Spleen (tissue), 11 donors: ENCODE results near the gene PCCB. TPM values are rescaled to one million over a fixed set of nuclear protein-coding genes. Genes with fewer than 3 reads are reported as not detected.
"Not testable (repeated sequence)": the region's sequence is repeated elsewhere in the genome, so short reads cannot be mapped to it uniquely, and the experiment has no call there.

ENCODE experiments used
- DNase-seq: peaks from one replicate; pipeline ENCODE4 v3.0.0-alpha.2; 2020
- H3K27ac ChIP-seq, 8 donors: fragments of 200-600 bp; sonication (generic) in 7 of 8; 1 replicate in 4 of 8; 2 replicates in 4 of 8; pipeline versions ENCODE4 v1.5.0 to v1.8.0; 2016 to 2021; ENCODE audit warnings: inconsistent platforms in 4 of 8, mild to moderate bottlenecking in 4 of 8, moderate library complexity in 1 of 8
- H3K27me3 ChIP-seq, 7 donors: fragments of 200-600 bp; sonication (generic) in 6 of 7; replicated peaks in 1 of 7; 1 replicate in 4 of 7; 2 replicates in 3 of 7; pipeline versions ENCODE4 v1.5.0 to v1.8.0; 2016 to 2021; ENCODE audit warnings: inconsistent platforms in 3 of 7, mild to moderate bottlenecking in 1 of 7
- H3K36me3 ChIP-seq, 6 donors: fragments of 200-600 bp; sonication (generic) in 5 of 6; 1 replicate in 4 of 6; 2 replicates in 2 of 6; pipeline versions ENCODE4 v1.5.0 to v1.8.0; 2016 to 2021; ENCODE audit warnings: inconsistent platforms in 2 of 6
- H3K4me1 ChIP-seq, 6 donors: fragments of 200-600 bp; sonication (generic) in 5 of 6; 1 replicate in 3 of 6; 2 replicates in 3 of 6; pipeline versions ENCODE4 v1.5.0 to v1.8.0; 2016 to 2021; ENCODE audit warnings: inconsistent platforms in 3 of 6
- H3K4me3 ChIP-seq, 8 donors: fragments of 200-600 bp; sonication (generic) in 7 of 8; 1 replicate in 4 of 8; 2 replicates in 4 of 8; pipeline versions ENCODE4 v1.5.0 to v1.8.0; 2016 to 2021; ENCODE audit warnings: inconsistent platforms in 4 of 8, mild to moderate bottlenecking in 4 of 8, moderate library complexity in 2 of 8
- H3K9me3 ChIP-seq, 8 donors: fragments of 200-600 bp; sonication (generic) in 7 of 8; 1 replicate in 4 of 8; 2 replicates in 4 of 8; pipeline versions ENCODE4 v1.5.0 to v1.8.0; 2016 to 2021; ENCODE audit warnings: inconsistent platforms in 4 of 8
- POLR2A ChIP-seq, 3 donors: fragments of 450-650 bp; IDR thresholded peaks; one replicate each; pipeline ENCODE4 v1.5.1; 2017; ENCODE audit warnings: antibody characterized with exemption in 3 of 3, mild to moderate bottlenecking in 1 of 3
- POLR2AphosphoS5 ChIP-seq, 3 donors: sonication (generic); formaldehyde crosslinking; IDR thresholded peaks; one replicate each; pipeline ENCODE4 v1.5.1; 2017; ENCODE audit warnings: antibody characterized with exemption in 3 of 3
- WGBS, 5 donors: extraction: QIAGEN DNeasy Blood & Tissue Kit in 3 of 5; methylation state at CpG; one replicate each; pipeline versions ENCODE4 v1.1.5 to v1.1.7; 2013 to 2018; 5-methylcytosine and 5-hydroxymethylcytosine counted together
- intact Hi-C: fragments of 100-400 bp; cut with DNase I; formaldehyde crosslinking; loops from one replicate; pipeline ENCODE4 v1.15.0; 2023; ENCODE audit warnings: low total_unique reads
- polyA plus RNA-seq, 3 donors: library from polyadenylated mRNA; stranded (reverse); fragments of 200-250 nt; gene quantifications; one replicate each; pipeline ENCODE4 v1.2.1, GENCODE V29; 2013
- total RNA-seq, 7 donors: library from RNA; depleted of rRNA in 3 of 7; stranded (reverse); fragments of >200 nt in 3 of 7; fragmentation: NEBNext Ultra II Directional in 4 of 7; extraction: Animal tissue kit (Norgen Biotek cat#: 25700) in 4 of 7; gene quantifications; one replicate each; pipeline versions ENCODE4 v1.1.0 to v1.2.1, GENCODE V29; 2016 to 2021
- TF ChIP-seq, protein P1 (sequence below), 11 experiments: fragments of 200-600 bp in 7 of 11; fragments of 450-650 bp in 4 of 11; sonication (generic) in 4 of 11; IDR thresholded peaks in 8 of 11; conservative IDR thresholded peaks in 3 of 11; 1 replicate in 7 of 11; 2 replicates in 4 of 11; pipeline versions ENCODE4 v1.4.0 to v1.8.0; 2016 to 2021; ENCODE audit warnings: antibody characterized with exemption in 11 of 11, inconsistent platforms in 4 of 11, mild to moderate bottlenecking in 1 of 11
- donor health status: healthy with polysubstance abuse.
- donor health status: DM: no; HTN: no; CAD: no; lungs with moderate emphysema.
- donor health status: DM: no; HTN: no; CAD: no.
- donor health status: Bipolar disorder and iron deficiency.
- donor health status: healthy.
- donor health status: DM: no; HTN: no; CAD: no.
- donor health status: DM: yes; HTN: yes; CAD: no.

Gene PCCB
- total and polyA plus RNA-seq, 10 donors: 11.9 to 24.7 (median 19.9) TPM

DNA sequence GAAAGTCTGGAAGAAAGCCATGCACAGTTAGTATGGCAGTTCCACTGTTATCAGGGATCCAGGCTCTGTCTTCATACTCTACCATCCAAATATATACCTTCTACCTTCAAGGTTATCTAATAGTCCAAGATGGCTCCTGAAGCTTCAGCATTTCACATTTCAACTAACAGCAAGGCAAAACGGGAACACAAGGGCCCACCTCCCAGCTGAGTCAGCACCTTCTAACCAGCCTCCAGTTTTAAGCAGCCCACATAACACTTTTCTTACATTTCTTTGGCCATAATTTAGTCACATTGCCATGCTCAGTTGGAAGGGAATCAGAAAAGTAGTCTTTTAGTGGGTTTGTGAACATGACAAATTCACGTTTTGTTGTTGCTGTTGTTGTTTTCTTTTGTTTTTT is 38.6 kb upstream of the PCCB start:
- peaks cover 0 to 9% (median 0%) of the 10 kb centered on the region in 7 donors for H3K27me3 ChIP-seq
- H3K36me3 ChIP-seq: no peaks in the 10 kb centered on the region
- H3K27ac ChIP-seq: no peak overlapping the region
- 74 to 91% (median 77%) methylated on average over 2 of the region's 2 CpGs for WGBS, 5 donors
- no peaks in the 10 kb centered on the region for H3K9me3 ChIP-seq
- no peak overlapping the region for H3K4me3 ChIP-seq
- TF ChIP-seq POLR2A (IDR thresholded peaks at IDR 0.05) (no peak), POLR2AphosphoS5 (IDR thresholded peaks at IDR 0.05) (no peak)
- TF ChIP-seq, protein P1, sequence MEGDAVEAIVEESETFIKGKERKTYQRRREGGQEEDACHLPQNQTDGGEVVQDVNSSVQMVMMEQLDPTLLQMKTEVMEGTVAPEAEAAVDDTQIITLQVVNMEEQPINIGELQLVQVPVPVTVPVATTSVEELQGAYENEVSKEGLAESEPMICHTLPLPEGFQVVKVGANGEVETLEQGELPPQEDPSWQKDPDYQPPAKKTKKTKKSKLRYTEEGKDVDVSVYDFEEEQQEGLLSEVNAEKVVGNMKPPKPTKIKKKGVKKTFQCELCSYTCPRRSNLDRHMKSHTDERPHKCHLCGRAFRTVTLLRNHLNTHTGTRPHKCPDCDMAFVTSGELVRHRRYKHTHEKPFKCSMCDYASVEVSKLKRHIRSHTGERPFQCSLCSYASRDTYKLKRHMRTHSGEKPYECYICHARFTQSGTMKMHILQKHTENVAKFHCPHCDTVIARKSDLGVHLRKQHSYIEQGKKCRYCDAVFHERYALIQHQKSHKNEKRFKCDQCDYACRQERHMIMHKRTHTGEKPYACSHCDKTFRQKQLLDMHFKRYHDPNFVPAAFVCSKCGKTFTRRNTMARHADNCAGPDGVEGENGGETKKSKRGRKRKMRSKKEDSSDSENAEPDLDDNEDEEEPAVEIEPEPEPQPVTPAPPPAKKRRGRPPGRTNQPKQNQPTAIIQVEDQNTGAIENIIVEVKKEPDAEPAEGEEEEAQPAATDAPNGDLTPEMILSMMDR (IDR thresholded peaks at IDR 0.05 in 8 of 11, conservative IDR thresholded peaks at IDR 0.05 in 3 of 11): no peak
- DNase-seq: no peak
- H3K4me1 ChIP-seq: no peaks in the 10 kb centered on the region
- intact Hi-C loops: no loop called here

GRCh38 chr3:136222746-136223145 is 27.4 kb upstream of the PCCB start:
- H3K36me3 ChIP-seq, H3K4me3 ChIP-seq, H3K27ac ChIP-seq, intact Hi-C loops, H3K4me1 ChIP-seq, DNase-seq, H3K27me3 ChIP-seq: not testable (repeated sequence)
- peaks cover 0 to 22% (median 9%) of the 10 kb centered on the region in 8 donors for H3K9me3 ChIP-seq
- 91 to 99% (median 94%) methylated on average over 4 of the region's 4 CpGs for WGBS, 5 donors

GRCh38 chr3:136232413-136232812 is 17.7 kb upstream of the PCCB start:
- no peak overlapping the region for H3K27ac ChIP-seq
- no peak for DNase-seq
- H3K27me3 ChIP-seq: no peaks in the 10 kb centered on the region
- no peaks in the 10 kb centered on the region for H3K4me1 ChIP-seq
- intact Hi-C loops: no loop called here
- TF ChIP-seq POLR2A (IDR thresholded peaks at IDR 0.05): no peak
- TF ChIP-seq POLR2AphosphoS5 (IDR thresholded peaks at IDR 0.05): no peak
- TF ChIP-seq, protein P1 (IDR thresholded peaks at IDR 0.05 in 8 of 11, conservative IDR thresholded peaks at IDR 0.05 in 3 of 11): no peak
- WGBS, 5 donors: 54 to 83% (median 63%) methylated on average over 2 of the region's 2 CpGs
- H3K4me3 ChIP-seq: no peak overlapping the region
- H3K36me3 ChIP-seq: no peaks in the 10 kb centered on the region
- H3K9me3 ChIP-seq: no peaks in the 10 kb centered on the region

DNA sequence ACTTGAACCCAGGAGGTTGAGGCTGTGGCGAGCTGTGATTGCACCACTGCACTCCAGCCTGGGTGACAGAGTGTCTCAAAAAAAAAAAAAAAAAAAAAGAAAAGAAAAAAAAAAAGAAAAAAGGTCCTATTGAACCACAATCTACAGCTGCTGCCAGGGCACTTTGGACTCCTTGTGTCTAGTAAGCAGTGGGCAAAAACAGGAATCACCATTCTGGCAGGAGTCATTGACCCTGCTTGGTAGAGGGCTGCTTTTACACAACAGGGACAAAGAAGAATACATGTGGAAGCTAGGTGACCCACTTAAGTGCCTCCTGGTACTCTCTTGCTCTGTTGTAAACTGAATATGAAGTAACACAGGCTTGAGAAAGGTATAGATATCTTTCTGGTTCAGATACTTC is 14.6 kb upstream of the PCCB start:
- no peak for DNase-seq
- Histone ChIP-seq H3K4me1 (no peaks in the 10 kb centered on the region), H3K27ac (no peak overlapping the region), H3K4me3 (no peak overlapping the region), H3K36me3 (no peaks in the 10 kb centered on the region), H3K9me3 (no peaks in the 10 kb centered on the region), H3K27me3 (peaks cover 0 to 4% (median 0%) of the 10 kb centered on the region in 7 donors)
- TF ChIP-seq POLR2AphosphoS5 (IDR thresholded peaks at IDR 0.05) (no peak), POLR2A (IDR thresholded peaks at IDR 0.05) (no peak)
- TF ChIP-seq, protein P1 (IDR thresholded peaks at IDR 0.05 in 8 of 11, conservative IDR thresholded peaks at IDR 0.05 in 3 of 11): no peak
- 69 to 94% (median 80%) methylated on average over 1 of the region's 1 CpG for WGBS, 5 donors
- intact Hi-C loops: no loop called here

DNA sequence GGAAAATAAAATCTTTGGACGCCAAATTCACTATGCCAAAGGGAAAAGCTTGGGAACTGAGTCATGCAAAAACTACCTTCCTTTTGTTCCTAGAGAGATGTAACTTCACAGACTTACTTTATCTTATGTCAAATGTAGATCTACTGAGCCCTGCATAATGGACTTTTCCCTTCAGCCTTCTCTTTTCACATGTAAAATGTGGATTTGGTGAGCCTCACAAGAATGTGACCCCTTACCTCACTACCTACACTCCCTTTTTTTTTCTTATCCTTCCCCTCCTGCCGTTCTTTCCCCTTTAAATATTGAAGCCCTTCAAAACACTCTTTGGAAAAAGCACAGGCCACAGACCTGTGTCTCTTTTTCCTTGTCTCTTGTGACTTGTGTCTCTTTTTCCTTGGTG is 14.0 kb upstream of the PCCB start:
- Histone ChIP-seq H3K36me3 (no peaks in the 10 kb centered on the region), H3K27ac (no peak overlapping the region), H3K27me3 (peaks cover 0 to 4% (median 0%) of the 10 kb centered on the region in 7 donors), H3K9me3 (no peaks in the 10 kb centered on the region), H3K4me1 (no peaks in the 10 kb centered on the region), H3K4me3 (no peak overlapping the region)
- intact Hi-C loops: no loop called here
- WGBS, 5 donors: 67 to 89% (median 84%) methylated on average over 2 of the region's 2 CpGs
- no peak for DNase-seq
- TF ChIP-seq POLR2AphosphoS5 (IDR thresholded peaks at IDR 0.05): no peak
- TF ChIP-seq POLR2A (IDR thresholded peaks at IDR 0.05): no peak
- TF ChIP-seq, protein P1 (IDR thresholded peaks at IDR 0.05 in 8 of 11, conservative IDR thresholded peaks at IDR 0.05 in 3 of 11): no peak
